LHCN-M2 (cell line): Measurements from ENCODE around the gene MRPL18. TPM values are rescaled to one million over a fixed set of nuclear protein-coding genes. Genes with fewer than 3 reads are reported as not detected.
"Not testable (repeated sequence)": the region's sequence is repeated elsewhere in the genome, so short reads cannot be mapped to it uniquely, and the experiment has no call there.

ENCODE experiments used
- DNase-seq: peaks from one replicate; pipeline ENCODE4 v3.0.0-alpha.2; 2012; ENCODE audit warnings: low read depth
- polyA plus RNA-seq: library from polyadenylated mRNA; unstranded; fragments of >200 nt; gene quantifications from one replicate; pipeline ENCODE4 v1.2.1, GENCODE V29; 2012; ENCODE audit warnings: missing spikeins
- total RNA-seq: library from RNA; depleted of rRNA; stranded (reverse); fragments of >200 nt; gene quantifications from 2 replicates; pipeline ENCODE4 v1.2.3, GENCODE V29; 2014; rRNA removed

The MRPL18 gene
- 95.2 and 111 TPM in 2 replicates for total RNA-seq
- polyA plus RNA-seq = 82.0 TPM

- DNase-seq = peak; percentile 98
Observed at GRCh38 chr6:159790149-159790955, at the start of gene MRPL18. Gene MRPL18 (plus strand): TSS chr6:159790467. CDS start chr6:159790588, 121 bp downstream.

GRCh38 chr6:159742165-159742564 is 48.1 kb upstream of the MRPL18 start:
- DNase-seq = no peak

DNA sequence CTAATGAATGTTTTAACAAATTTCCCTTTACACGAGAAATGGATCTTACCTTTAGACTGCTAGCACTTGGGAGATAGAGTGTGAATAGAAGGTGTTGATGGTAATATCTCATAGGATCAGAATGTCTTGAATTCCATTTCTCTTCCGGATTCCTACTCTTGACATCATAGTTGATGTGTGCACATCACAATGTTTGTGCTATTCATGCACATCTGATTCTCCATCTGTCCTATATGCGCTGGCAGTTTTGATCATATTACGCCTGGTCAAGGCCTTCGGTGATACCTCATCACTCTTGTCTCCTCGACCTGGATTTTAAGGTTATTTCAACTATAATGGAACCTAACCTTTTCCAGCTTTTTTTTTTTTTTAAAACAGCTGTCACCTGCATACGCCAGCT is 45.2 kb upstream of the MRPL18 start:
- DNase-seq = no peak

DNA sequence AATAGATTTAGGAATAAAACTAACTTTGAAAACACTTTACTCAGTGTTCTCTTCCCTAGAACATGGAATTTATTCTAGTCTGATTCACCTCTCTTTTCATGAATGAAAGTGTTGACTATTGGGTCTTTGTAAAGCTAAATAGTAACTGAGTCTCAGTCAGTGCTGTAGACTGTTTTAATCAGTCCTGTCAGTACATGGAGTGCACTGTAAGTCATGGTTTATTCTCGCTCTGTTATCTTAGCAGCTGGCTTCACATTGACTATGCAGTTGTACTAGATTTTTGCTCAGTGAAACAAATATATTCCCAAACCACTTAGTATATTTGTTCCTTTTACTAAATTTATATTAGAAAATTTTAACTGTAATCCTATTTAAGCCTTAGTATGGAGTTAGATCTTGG is 43.5 kb upstream of the MRPL18 start:
- no peak for DNase-seq

- not testable (repeated sequence) for DNase-seq
Observed at GRCh38 chr6:159748127-159748526, 42.1 kb upstream of the MRPL18 start.

GRCh38 chr6:159751448-159751847 is 38.8 kb upstream of the MRPL18 start:
- no peak for DNase-seq

DNA sequence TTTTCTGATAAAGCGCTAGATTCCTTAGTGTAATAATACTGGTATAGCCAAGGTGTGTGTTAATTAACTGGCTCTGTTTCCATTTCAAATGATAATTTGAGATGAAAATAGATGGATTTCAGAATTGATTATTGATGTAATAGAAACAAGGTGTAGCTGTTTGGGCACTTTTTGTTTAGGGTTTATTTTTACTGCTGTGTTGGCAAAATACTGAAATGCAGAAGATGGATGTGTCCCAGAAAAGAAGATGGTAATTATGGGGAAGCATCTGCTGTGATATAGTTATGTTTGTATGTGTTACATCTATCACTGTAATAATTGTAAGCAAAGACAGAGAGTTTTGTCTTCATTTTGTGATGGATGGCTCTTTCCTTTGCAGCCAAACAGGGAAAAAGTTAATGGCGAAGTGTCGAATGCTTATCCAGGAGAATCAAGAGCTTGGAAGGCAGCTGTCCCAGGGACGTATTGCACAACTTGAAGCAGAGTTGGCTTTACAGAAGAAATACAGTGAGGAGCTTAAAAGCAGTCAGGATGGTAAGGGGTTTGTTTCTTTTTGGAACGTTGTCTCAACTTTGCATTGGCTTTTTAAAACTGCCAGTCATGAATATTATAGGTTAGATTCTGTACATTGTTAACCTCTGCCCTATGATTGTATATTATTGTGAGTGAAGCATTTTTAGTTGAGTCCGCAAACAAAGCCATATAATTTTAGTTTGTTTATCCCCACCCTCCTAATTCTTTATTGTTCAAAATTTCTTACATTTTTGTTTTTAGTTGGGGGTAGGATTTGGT is 37.0 kb upstream of the MRPL18 start:
- DNase-seq = peak; percentile 29

GRCh38 chr6:159754401-159754800 is 35.9 kb upstream of the MRPL18 start:
- DNase-seq = no peak

- peak; percentile 25 for DNase-seq
Observed at GRCh38 chr6:159754959-159755914, 35.0 kb upstream of the MRPL18 start.

- no peak for DNase-seq
Observed at GRCh38 chr6:159756508-159756907, 33.8 kb upstream of the MRPL18 start.

DNA sequence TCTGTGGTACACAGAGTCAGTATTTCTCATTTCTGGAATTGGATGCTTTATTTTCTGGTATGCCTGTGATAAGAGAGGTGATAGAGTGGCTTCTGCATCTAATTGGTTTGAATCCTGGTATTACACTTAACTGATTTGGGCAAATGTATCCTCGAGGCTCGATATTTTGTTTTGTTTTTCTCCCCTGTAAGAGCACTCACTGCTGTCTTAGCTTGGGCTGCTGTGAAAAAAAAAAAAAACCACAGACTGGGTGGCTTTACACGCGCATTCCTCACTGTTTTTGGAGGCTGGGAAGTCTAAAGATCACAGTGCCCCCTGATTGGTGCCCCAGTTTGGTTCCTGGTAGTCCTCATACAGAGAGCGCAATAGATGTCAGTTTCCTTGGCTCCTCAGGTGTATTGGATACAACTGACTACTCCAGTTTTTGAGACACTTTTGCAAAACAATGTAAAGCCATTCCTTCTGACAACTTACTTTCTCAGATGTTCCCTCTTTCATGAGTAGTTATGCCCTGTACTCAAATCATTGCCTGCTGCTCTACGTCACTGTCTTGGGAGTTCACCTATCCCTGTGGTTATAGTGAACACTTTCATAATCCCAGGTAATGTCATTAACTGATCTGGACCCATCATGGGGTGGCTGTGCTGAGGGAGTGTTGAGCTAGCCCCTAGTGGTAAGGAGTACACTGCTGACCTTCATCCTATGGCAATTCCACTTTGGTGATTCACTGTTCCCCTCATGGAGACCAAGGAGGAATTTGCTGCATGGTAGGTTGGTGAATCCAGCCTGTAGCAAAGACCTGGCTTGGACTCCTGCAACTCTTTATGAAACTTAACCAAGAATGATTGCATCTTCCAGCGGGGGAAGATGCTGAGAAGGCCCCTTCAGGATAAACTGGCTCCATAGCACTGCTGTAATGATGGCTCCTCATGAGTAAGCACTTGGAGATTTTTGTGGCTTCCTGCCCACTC is 32.0 kb upstream of the MRPL18 start:
- peak; percentile 47 for DNase-seq

DNA sequence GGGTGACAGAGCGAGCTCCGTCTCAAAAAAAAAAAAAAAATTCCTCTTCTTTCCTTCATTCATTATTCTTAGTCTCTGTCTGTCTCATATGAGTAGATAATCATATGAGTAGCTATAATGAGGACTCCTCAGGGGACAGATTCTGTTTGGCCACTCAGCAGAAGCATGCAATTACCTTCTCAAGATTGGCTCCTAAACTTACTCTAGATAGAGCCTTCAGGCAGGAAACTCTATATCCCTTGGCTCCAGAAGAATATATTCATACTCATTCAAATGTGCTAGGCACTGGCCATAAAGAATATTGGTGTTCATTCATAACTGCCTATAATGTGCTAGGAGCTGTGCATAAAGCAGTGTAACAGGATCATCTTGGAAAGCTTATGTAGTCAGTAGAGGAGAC is 30.6 kb upstream of the MRPL18 start:
- DNase-seq = no peak

- DNase-seq = peak; percentile 72
Observed at GRCh38 chr6:159760602-159761057, 29.6 kb upstream of the MRPL18 start.

DNA sequence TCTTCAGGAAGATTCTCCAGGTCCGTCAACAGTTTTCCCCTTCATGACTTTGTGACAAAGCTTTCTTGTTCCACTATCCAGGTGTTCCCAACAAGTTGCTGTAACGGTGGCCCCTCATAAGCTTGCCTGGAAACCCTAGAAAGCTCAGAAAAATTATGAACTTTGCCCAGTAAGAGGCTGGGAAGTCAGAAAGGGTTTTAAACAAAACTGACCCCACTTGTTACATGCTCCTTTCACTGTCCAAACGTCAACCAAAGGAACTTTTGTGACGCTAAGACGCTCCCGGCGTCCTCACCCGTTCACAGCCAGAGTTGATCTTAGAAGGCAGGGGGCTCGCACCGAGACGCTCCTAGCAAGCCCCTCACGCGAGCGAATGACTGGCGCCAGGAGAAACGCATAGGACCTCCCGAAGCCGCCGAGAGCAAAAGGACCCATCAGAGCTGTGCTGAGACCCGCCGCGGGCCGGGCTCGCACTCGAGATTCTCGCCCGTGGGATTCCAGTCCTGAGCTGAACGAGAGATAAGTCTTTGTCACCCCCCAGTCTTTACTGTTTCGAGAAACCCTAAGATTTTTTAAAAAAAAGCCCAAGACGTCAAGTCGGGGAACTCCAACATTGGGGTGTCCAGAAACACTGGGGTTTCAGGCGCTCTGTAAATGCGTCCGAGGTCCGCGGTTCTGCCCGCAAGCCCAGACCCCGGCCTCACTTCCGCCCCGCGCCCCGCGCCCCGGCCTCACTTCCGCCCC is 29.0 kb upstream of the MRPL18 start:
- DNase-seq = peak; percentile 12

GRCh38 chr6:159761873-159762680 is 28.2 kb upstream of the MRPL18 start, which contains the start of gene ACAT2:
Gene ACAT2 (plus strand): TSS chr6:159762045. CDS start chr6:159762088, 43 bp downstream.
- peak; percentile 92 for DNase-seq

DNA sequence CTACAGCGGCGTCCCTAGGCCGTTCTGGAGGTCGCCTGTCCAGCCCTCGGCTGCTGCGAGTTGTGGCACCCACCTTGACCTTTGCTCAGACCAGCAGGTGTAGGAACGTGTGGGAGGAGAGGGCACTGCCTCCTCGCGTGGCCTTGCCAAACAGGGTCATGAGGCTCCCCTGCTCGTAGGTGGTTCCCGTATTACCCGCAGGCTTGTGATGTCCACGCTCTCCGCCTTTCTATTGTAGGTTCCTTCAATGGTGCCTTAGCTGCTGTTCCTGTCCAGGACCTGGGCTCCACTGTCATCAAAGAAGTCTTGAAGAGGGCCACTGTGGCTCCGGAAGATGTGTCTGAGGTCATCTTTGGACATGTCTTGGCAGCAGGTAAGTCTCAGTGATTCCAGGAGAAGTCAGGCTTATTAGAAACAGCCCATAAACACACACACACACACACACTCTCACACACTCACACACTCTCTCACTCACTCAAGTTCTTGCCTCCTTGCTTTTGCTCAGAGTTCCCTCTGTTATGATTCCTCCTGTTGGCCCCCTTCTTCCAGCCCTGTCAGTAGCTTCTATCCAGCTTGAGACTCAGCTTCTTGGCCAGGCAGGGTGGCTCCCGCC is 27.5 kb upstream of the MRPL18 start:
- DNase-seq = no peak

- DNase-seq = no peak
Observed at GRCh38 chr6:159766906-159767305, 23.4 kb upstream of the MRPL18 start.

GRCh38 chr6:159769470-159769869 is 20.8 kb upstream of the MRPL18 start:
- DNase-seq = no peak
